ENCODE measurements around the gene WFDC2. TPM values are rescaled to one million over a fixed set of nuclear protein-coding genes. Genes with fewer than 3 reads are reported as not detected.

The WFDC2 gene
- total and polyA plus RNA-seq, 2 experiments from 2014 or later, result 12.6 to 99.1 TPM

DNA sequence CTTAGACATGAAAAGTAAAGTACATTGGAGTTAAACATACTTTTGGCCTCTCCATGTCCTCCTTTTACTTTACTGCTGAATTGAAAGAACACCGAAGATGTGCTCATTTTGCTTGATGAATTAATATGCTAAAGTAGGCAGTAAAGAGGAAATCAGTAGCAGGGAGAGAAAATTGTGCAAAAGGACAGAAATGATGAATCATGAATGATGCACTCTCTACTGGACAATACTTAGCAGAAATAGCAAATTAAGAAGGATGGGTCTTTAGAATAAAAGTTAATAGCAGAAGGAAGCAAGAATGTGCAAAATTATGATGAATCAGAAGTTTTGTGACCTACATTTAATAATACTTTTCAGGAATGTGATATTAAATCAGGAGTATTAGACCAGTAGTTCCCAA lies 54.3 kb downstream of the WFDC2 start:
- Histone ChIP-seq H3K9me3 (ENCODE audit: low read depth) (no peaks in the 10 kb centered on the region), H3K36me3 (replicated peaks; ENCODE audit: insufficient read depth, low read depth) (no peaks in the 10 kb centered on the region), H3K79me2 (no peaks in the 10 kb centered on the region), H4K20me1 (ENCODE audit: insufficient read depth, poor library complexity, severe bottlenecking) (no peaks in the 10 kb centered on the region), H3K4me1 (ENCODE audit: insufficient read depth) (no peaks in the 10 kb centered on the region), H3K9me2 (replicated peaks; ENCODE audit: insufficient read depth) (no peaks in the 10 kb centered on the region), H3K4me3 (no peak overlapping the region), H2AFZ (no peak overlapping the region), H3K27ac (no peak overlapping the region), H3K4me2 (no peak overlapping the region), H3K27me3 (peaks cover 28% of the 10 kb centered on the region)
- TF ChIP-seq EZH2 (IDR thresholded peaks at IDR 0.05; ENCODE audit: borderline replicate concordance) (no peak), EZH2phosphoT487 (IDR thresholded peaks at IDR 0.05; ENCODE audit: low read depth, severe bottlenecking, unreplicated experiment) (no peak)
- TF ChIP-seq, protein P1, sequence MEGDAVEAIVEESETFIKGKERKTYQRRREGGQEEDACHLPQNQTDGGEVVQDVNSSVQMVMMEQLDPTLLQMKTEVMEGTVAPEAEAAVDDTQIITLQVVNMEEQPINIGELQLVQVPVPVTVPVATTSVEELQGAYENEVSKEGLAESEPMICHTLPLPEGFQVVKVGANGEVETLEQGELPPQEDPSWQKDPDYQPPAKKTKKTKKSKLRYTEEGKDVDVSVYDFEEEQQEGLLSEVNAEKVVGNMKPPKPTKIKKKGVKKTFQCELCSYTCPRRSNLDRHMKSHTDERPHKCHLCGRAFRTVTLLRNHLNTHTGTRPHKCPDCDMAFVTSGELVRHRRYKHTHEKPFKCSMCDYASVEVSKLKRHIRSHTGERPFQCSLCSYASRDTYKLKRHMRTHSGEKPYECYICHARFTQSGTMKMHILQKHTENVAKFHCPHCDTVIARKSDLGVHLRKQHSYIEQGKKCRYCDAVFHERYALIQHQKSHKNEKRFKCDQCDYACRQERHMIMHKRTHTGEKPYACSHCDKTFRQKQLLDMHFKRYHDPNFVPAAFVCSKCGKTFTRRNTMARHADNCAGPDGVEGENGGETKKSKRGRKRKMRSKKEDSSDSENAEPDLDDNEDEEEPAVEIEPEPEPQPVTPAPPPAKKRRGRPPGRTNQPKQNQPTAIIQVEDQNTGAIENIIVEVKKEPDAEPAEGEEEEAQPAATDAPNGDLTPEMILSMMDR (IDR thresholded peaks at IDR 0.05; ENCODE audit: poor library complexity), result no peak
- WGBS (ENCODE audit: low lambda C conversion rate, missing lambda C conversion rate), result 97% methylated on average over 1 of the region's 1 CpG
- DNase-seq (ENCODE audit: low spot score), result no peak

GRCh38 chr20:45527294-45527693 lies 57.7 kb downstream of the WFDC2 start:
- no peaks in the 10 kb centered on the region for H4K20me1 ChIP-seq (ENCODE audit: insufficient read depth, poor library complexity, severe bottlenecking)
- no peak for DNase-seq (ENCODE audit: low spot score)
- peaks cover 28% of the 10 kb centered on the region for H3K27me3 ChIP-seq
- no peak overlapping the region for H2AFZ ChIP-seq
- TF ChIP-seq, protein P1 (IDR thresholded peaks at IDR 0.05; ENCODE audit: poor library complexity), result no peak
- no peak for TF ChIP-seq EZH2phosphoT487 (IDR thresholded peaks at IDR 0.05; ENCODE audit: low read depth, severe bottlenecking, unreplicated experiment)
- no peak for TF ChIP-seq EZH2 (IDR thresholded peaks at IDR 0.05; ENCODE audit: borderline replicate concordance)
- no peaks in the 10 kb centered on the region for H3K9me2 ChIP-seq (replicated peaks; ENCODE audit: insufficient read depth)
- no peak overlapping the region for H3K4me3 ChIP-seq
- no peaks in the 10 kb centered on the region for H3K9me3 ChIP-seq (ENCODE audit: low read depth)
- no peaks in the 10 kb centered on the region for H3K36me3 ChIP-seq (replicated peaks; ENCODE audit: insufficient read depth, low read depth)
- no peak overlapping the region for H3K27ac ChIP-seq
- no peaks in the 10 kb centered on the region for H3K79me2 ChIP-seq
- no peak overlapping the region for H3K4me2 ChIP-seq
- WGBS (ENCODE audit: low lambda C conversion rate, missing lambda C conversion rate), result 77% methylated on average over 4 of the region's 4 CpGs
- H3K4me1 ChIP-seq (ENCODE audit: insufficient read depth), result no peaks in the 10 kb centered on the region

Small RNA genes lying within 50 kb of the gene (microRNA-seq; reads per million reads assigned to microRNA genes)
- gene MIR6812, result 1.8 reads per million

Small RNA genes lying within 50 kb of the gene (small RNA-seq; reads per million reads assigned to genes)
- not detected for gene MIR6812

Other genes with a start within 250 kb of the WFDC2 start
- not detected in 2 replicates for gene SEMG2, start 248.4 kb upstream of the WFDC2 start, total RNA-seq
- not detected in 2 replicates for gene SEMG2, start 248.4 kb upstream of the WFDC2 start, polyA plus RNA-seq
- gene SLPI, start 215.2 kb upstream of the WFDC2 start, total RNA-seq, result 1,143 and 1,330 TPM in 2 replicates
- gene SLPI, start 215.2 kb upstream of the WFDC2 start, polyA plus RNA-seq, result 9,786 and 10,154 TPM in 2 replicates
- not detected in 2 replicates for gene RBPJL, start 162.9 kb upstream of the WFDC2 start, total RNA-seq
- not detected in 2 replicates for gene RBPJL, start 162.9 kb upstream of the WFDC2 start, polyA plus RNA-seq
- 0.57 TPM in 1 of 2 replicates, not detected in the other for gene MATN4, start 161.5 kb upstream of the WFDC2 start, total RNA-seq
- gene MATN4, start 161.5 kb upstream of the WFDC2 start, polyA plus RNA-seq, result 0.50 TPM in 1 of 2 replicates, not detected in the other
- gene SDC4, start 121.3 kb upstream of the WFDC2 start, total RNA-seq, result 191 and 194 TPM in 2 replicates
- 159 and 178 TPM in 2 replicates for gene SDC4, start 121.3 kb upstream of the WFDC2 start, polyA plus RNA-seq
- 42.0 and 50.7 TPM in 2 replicates for gene SYS1, start 106.6 kb upstream of the WFDC2 start, total RNA-seq
- gene SYS1, start 106.6 kb upstream of the WFDC2 start, polyA plus RNA-seq, result 28.9 and 35.8 TPM in 2 replicates
- gene TP53TG5, start 91.4 kb upstream of the WFDC2 start, total RNA-seq, result not detected in 2 replicates
- 0.23 TPM in 1 of 2 replicates, not detected in the other for gene TP53TG5, start 91.4 kb upstream of the WFDC2 start, polyA plus RNA-seq
- 12.3 and 12.8 TPM in 2 replicates for gene DBNDD2, start 61.5 kb upstream of the WFDC2 start, total RNA-seq
- gene DBNDD2, start 61.5 kb upstream of the WFDC2 start, polyA plus RNA-seq, result 11.1 and 17.9 TPM in 2 replicates
- gene PIGT, start 53.6 kb upstream of the WFDC2 start, total RNA-seq, result 67.1 TPM in 2 replicates
- gene PIGT, start 53.6 kb upstream of the WFDC2 start, polyA plus RNA-seq, result 163 and 168 TPM in 2 replicates
- gene SPINT3, start 45.9 kb downstream of the WFDC2 start, total RNA-seq, result not detected in 2 replicates
- not detected in 2 replicates for gene SPINT3, start 45.9 kb downstream of the WFDC2 start, polyA plus RNA-seq
- gene WFDC6, start 69.7 kb downstream of the WFDC2 start, total RNA-seq, result not detected in 2 replicates
- not detected in 2 replicates for gene WFDC6, start 69.7 kb downstream of the WFDC2 start, polyA plus RNA-seq
- gene EPPIN, start 77.6 kb downstream of the WFDC2 start, total RNA-seq, result not detected in 2 replicates
- not detected in 2 replicates for gene EPPIN, start 77.6 kb downstream of the WFDC2 start, polyA plus RNA-seq
- not detected in 2 replicates for gene WFDC8, start 109.5 kb downstream of the WFDC2 start, total RNA-seq
- not detected in 2 replicates for gene WFDC8, start 109.5 kb downstream of the WFDC2 start, polyA plus RNA-seq
- not detected in 2 replicates for gene WFDC10A, start 160.0 kb downstream of the WFDC2 start, total RNA-seq
- gene WFDC10A, start 160.0 kb downstream of the WFDC2 start, polyA plus RNA-seq, result not detected in 2 replicates
- not detected in 2 replicates for gene WFDC9, start 161.5 kb downstream of the WFDC2 start, total RNA-seq
- gene WFDC9, start 161.5 kb downstream of the WFDC2 start, polyA plus RNA-seq, result not detected in 2 replicates
- gene WFDC11, start 200.5 kb downstream of the WFDC2 start, total RNA-seq, result not detected in 2 replicates
- not detected in 2 replicates for gene WFDC11, start 200.5 kb downstream of the WFDC2 start, polyA plus RNA-seq
- gene WFDC13, start 232.3 kb downstream of the WFDC2 start, total RNA-seq, result not detected in 2 replicates
- gene WFDC13, start 232.3 kb downstream of the WFDC2 start, polyA plus RNA-seq, result 0.29 TPM in 1 of 2 replicates, not detected in the other
- 2.6 TPM in 1 of 2 replicates, not detected in the other for gene WFDC10B, start 235.3 kb downstream of the WFDC2 start, total RNA-seq
- gene WFDC10B, start 235.3 kb downstream of the WFDC2 start, polyA plus RNA-seq, result 0.62 and 1.9 TPM in 2 replicates

Data from hepatocyte (in vitro differentiated cells).